GM10248 (cell line): ENCODE results near the gene ITCH.
"Not testable (repeated sequence)": the region's sequence is repeated elsewhere in the genome, so short reads cannot be mapped to it uniquely, and the experiment has no call there.

Experiments used
- CTCF ChIA-PET: fragments of 300-600 bp; sonication (Branson Sonifier 250); formaldehyde crosslinking; extraction: SDS; loops from one replicate; lab custom pipeline; 2021; ENCODE audit warnings: antibody characterized with exemption; lab: Yijun Ruan, JAX
- POLR2A ChIA-PET: fragments of 350-650 bp; sonication (Branson Sonifier 250); formaldehyde crosslinking; extraction: SDS; loops from one replicate; lab custom pipeline; 2020; ENCODE audit warnings: antibody characterized with exemption; lab: Yijun Ruan, JAX
- DNase-seq: peaks from one replicate; pipeline ENCODE4 v3.0.0; 2012; ENCODE audit errors: extremely low spot score
- CTCF ChIP-seq: IDR thresholded peaks from 2 replicates; pipeline ENCODE4 v1.5.1; 2012; ENCODE audit warnings: mild to moderate bottlenecking, low read depth; ENCODE audit errors: extremely low read depth, missing control alignments, control extremely low read depth

Gene ITCH

GRCh38 chr20:34388678-34389077, 25.6 kb downstream of the ITCH start:
- TF ChIP-seq CTCF, result no peak
- CTCF ChIA-PET, result no interaction called here
- DNase-seq, result no peak
- POLR2A ChIA-PET, result no interaction called here

GRCh38 chr20:34389206-34389953, 26.3 kb downstream of the ITCH start:
- TF ChIP-seq CTCF, result no peak
- DNase-seq, result no peak
- CTCF ChIA-PET, result interaction anchor here (1.7 kb wide), 1 partner anchor 77 kb away, joined by 4 read pairs; no protein-coding TSS in a partner anchor
- POLR2A ChIA-PET, result no interaction called here

- CTCF ChIA-PET, result interaction anchor here (1.7 kb wide), 1 partner anchor 77 kb away, joined by 4 read pairs; no protein-coding TSS in a partner anchor
- no peak for TF ChIP-seq CTCF
- POLR2A ChIA-PET, result no interaction called here
These were observed 27.0 kb downstream of the ITCH start for GRCh38 chr20:34389954-34390555.

GRCh38 chr20:34396408-34396807, 33.3 kb downstream of the ITCH start:
- no peak for TF ChIP-seq CTCF
- no peak for DNase-seq
- ChIA-PET POLR2A (no interaction called here), CTCF (interaction anchor here (1.2 to 1.4 kb wide), 2 partner anchors 71 to 84 kb away, joined by 3 to 4 read pairs; no protein-coding TSS in a partner anchor)

More at GRCh38 chr20:34389954-34390555, 27.0 kb downstream of the ITCH start:
- DNase-seq, result no peak

- CTCF ChIA-PET, result interaction anchor here (1.2 to 1.4 kb wide), 2 partner anchors 70 to 85 kb away, joined by 3 to 4 read pairs; no protein-coding TSS in a partner anchor
- DNase-seq, result no peak
- TF ChIP-seq CTCF, result no peak
- POLR2A ChIA-PET, result no interaction called here
These were observed 34.0 kb downstream of the ITCH start for GRCh38 chr20:34397096-34397495.

- POLR2A ChIA-PET, DNase-seq: not testable (repeated sequence)
- CTCF ChIA-PET, result interaction anchor here (2.0 kb wide), 1 partner anchor 88 kb away, joined by 6 read pairs; no protein-coding TSS in a partner anchor
These were observed 37.7 kb downstream of the ITCH start for GRCh38 chr20:34400776-34401175.
